Aorta (tissue), 5 donors: ENCODE results near the gene ZFHX3. TPM values are rescaled to one million over a fixed set of nuclear protein-coding genes. Genes with fewer than 3 reads are reported as not detected.

Experiments
- ATAC-seq: fragments of 200-7000 bp; cut with Tn5 transposase; one replicate; pipeline ENCODE4 v1.9.1; 2022; ENCODE audit warnings: moderate library complexity; ENCODE audit not compliant: low FRiP score
- DNase-seq, 2 donors: peaks; one replicate each; pipeline ENCODE4 v3.0.0-alpha.2; 2020
- H3K27ac ChIP-seq, 2 donors: one replicate each; pipeline ENCODE4 v1.5.1; 2013; ENCODE audit warnings: low read length in 2 of 2, mild to moderate bottlenecking in 2 of 2, moderate library complexity in 2 of 2, control low read depth in 1 of 2, inconsistent platforms in 1 of 2, low read depth in 1 of 2
- H3K27me3 ChIP-seq, 2 donors: one replicate each; pipeline ENCODE4 v1.6.1; 2013; ENCODE audit warnings: control low read depth in 1 of 2, low read length in 1 of 2, mild to moderate bottlenecking in 1 of 2, moderate library complexity in 1 of 2; ENCODE audit not compliant: insufficient read depth in 2 of 2, control insufficient read depth in 1 of 2
- H3K36me3 ChIP-seq, 2 donors: one replicate each; pipeline ENCODE4 v1.6.1; 2013; ENCODE audit warnings: control low read depth in 1 of 2, low read length in 1 of 2, mild to moderate bottlenecking in 1 of 2; ENCODE audit not compliant: insufficient read depth in 2 of 2, control insufficient read depth in 1 of 2
- H3K4me1 ChIP-seq, 2 donors: one replicate each; pipeline ENCODE4 v1.6.1; 2013; ENCODE audit warnings: low read length in 2 of 2, control low read depth in 1 of 2, mild to moderate bottlenecking in 1 of 2, moderate library complexity in 1 of 2; ENCODE audit not compliant: insufficient read depth in 2 of 2, control insufficient read depth in 1 of 2
- H3K4me3 ChIP-seq, 2 donors: one replicate each; pipeline ENCODE4 v1.5.1; 2013; ENCODE audit warnings: low read length in 2 of 2, control low read depth in 1 of 2, mild to moderate bottlenecking in 1 of 2
- H3K9me3 ChIP-seq: one replicate; pipeline ENCODE4 v1.6.1; 2013; ENCODE audit warnings: mild to moderate bottlenecking, low read length; ENCODE audit not compliant: control insufficient read depth
- WGBS, 2 donors: extraction: QIAGEN DNeasy Blood & Tissue Kit; methylation state at CpG; one replicate each; pipeline ENCODE4 v1.1.7; 2013; 5-methylcytosine and 5-hydroxymethylcytosine counted together
- intact Hi-C, 2 donors: fragments of 100-400 bp; cut with DNase I; formaldehyde crosslinking; loops; one replicate each; pipeline versions ENCODE4 v1.14.2 to v1.15.0; 2022
- polyA plus RNA-seq, 2 donors: library from polyadenylated mRNA; stranded (reverse); fragments of 200-250 nt; gene quantifications; one replicate each; pipeline ENCODE4 v1.2.3, GENCODE V29; 2013
- total RNA-seq, 2 donors: library from RNA; stranded (reverse); fragmentation: NEBNext Ultra II Directional; extraction: Animal tissue kit (Norgen Biotek cat#: 25700); gene quantifications; one replicate each; pipeline ENCODE4 v1.2.1, GENCODE V29; 2021
- donor health status: healthy with polysubstance abuse.
- donor health status: Bipolar disorder and iron deficiency.
- donor health status: DM: no; HTN: no; CAD: no.
- donor health status: DM: no; HTN: no; CAD: no.
- donor health status: DM: yes; HTN: yes; CAD: no.

Gene ZFHX3
- total and polyA plus RNA-seq, 4 donors = 4.3 to 96.9 (median 37.7) TPM

DNA sequence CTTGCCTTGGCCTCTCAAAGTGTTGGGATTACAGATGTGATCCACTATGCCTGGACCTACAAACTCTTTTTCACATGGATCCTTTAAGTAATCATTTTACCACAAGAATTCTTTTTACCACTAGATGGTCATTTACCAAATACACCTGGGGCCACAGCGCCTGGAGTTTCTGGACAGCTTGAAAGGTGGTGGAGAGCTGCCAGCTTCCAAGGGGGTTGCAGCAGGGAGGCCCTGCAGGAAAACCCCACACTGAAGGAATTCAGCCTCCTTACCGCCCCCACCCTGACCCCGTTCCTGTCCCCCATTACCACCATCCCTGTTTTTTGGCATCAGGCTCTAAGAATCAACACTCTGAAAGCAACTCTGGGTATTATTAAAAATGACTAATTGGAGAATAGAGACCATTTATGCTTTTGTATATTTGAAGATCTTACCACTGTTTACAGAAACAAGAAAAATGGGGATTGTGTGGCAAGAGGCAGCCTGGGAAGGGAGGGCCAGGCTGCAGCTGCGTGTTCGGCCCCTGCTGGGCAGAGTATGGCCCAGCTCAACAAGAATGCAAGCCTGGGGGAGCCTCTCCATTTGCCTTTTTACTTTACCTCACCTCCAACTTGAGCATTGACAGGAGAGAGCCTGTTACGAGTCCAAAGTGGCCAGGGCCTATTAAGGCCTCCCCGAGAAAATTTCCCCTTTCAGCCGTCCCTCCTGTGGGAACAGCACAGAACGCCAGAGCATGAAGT is 209.9 kb downstream of the ZFHX3 start:
- no peaks in the 10 kb centered on the region for H3K36me3 ChIP-seq
- ATAC-seq (no peak), DNase-seq (no peak)
- intact Hi-C loops = loop anchor here in 1 of 2 donors (10.0 kb wide), 2 partner anchors 343 to 357 kb away; no protein-coding TSS in a partner anchor
- H3K27me3 ChIP-seq = no peaks in the 10 kb centered on the region
- H3K9me3 ChIP-seq = no peaks in the 10 kb centered on the region
- 87 to 90% methylated on average over 9 of the region's 9 CpGs for WGBS, 2 donors
- H3K4me3 ChIP-seq = no peak overlapping the region
- peaks cover 3 to 5% of the 10 kb centered on the region in 2 donors for H3K4me1 ChIP-seq
- H3K27ac ChIP-seq = no peak overlapping the region

DNA sequence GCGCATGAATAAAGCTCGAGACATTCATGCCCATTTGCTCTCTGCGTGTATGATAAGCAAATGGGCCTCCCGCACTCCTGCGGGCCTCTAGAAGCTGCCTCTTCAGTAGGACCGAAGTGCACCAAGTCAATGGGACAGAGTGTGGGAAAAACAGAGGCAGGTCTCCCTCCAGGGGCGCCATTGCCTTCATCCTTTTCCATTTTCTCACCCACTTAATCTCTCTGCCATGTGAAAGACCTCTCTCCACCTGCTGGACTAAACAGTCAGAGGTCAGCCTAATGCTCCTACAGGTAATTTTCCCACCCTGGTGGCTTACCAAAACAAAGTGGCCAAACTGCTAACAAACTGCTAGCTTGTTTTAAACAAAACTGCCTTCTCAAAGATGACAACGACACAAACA is 210.9 kb downstream of the ZFHX3 start:
- ATAC-seq = no peak
- Histone ChIP-seq H3K27ac (no peak overlapping the region), H3K27me3 (no peaks in the 10 kb centered on the region), H3K4me1 (peaks cover 3 to 5% of the 10 kb centered on the region in 2 donors), H3K9me3 (no peaks in the 10 kb centered on the region), H3K4me3 (no peak overlapping the region), H3K36me3 (no peaks in the 10 kb centered on the region)
- intact Hi-C loops = loop anchor here in 1 of 2 donors (10.0 kb wide), 2 partner anchors 342 to 358 kb away; no protein-coding TSS in a partner anchor
- WGBS, 2 donors = 96 to 97% methylated on average over 8 of the region's 8 CpGs
- DNase-seq = no peak

DNA sequence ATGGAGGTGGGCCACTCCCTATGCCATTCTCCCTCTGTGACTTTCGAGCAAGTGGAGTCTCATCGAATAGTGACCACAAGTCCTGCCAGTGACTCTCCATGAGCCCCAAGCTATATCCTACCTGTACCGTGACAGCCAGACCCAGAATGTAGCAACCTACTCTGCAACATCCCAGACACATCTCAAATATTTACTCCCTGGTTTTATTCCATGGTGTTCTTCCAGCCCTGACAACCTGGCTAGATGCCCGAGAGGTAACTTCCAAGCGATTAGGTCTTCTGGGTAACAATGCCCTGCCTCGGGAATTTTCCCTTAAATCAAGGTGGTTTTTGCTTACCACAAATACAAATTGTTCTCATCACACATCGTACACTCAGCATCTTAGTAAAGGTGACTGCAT is 211.7 kb downstream of the ZFHX3 start:
- no peak for DNase-seq
- Histone ChIP-seq H3K36me3 (no peaks in the 10 kb centered on the region), H3K27ac (no peak overlapping the region), H3K4me1 (peaks cover 0 to 3% of the 10 kb centered on the region in 2 donors), H3K4me3 (no peak overlapping the region), H3K27me3 (no peaks in the 10 kb centered on the region), H3K9me3 (no peaks in the 10 kb centered on the region)
- ATAC-seq = no peak
- WGBS, 2 donors = 86 to 87% methylated on average over 7 of the region's 7 CpGs
- intact Hi-C loops = loop anchor here in 1 of 2 donors (10.0 kb wide), 2 partner anchors 341 to 359 kb away; no protein-coding TSS in a partner anchor

DNA sequence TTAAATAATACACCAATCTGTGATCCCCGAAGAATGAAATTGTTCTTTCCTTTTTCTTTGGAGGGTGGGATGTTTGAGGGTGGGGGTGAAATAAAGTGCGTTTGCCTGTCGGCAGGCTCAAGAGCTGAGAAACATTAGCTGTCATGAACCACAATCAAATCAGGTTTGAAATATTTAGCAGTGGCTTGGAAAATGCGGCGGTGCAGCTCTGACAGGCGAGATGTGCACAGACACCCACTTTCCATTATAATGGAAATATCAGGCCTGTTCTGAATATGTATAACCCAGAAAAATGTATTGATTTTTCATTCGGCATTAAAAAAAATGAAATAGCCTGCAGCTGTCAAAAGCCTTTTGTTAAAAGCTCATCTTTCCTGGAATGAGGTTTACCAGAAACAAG is 212.8 kb downstream of the ZFHX3 start:
- WGBS, 2 donors = 91 to 93% methylated on average over 7 of the region's 7 CpGs
- H3K27ac ChIP-seq = no peak overlapping the region

DNA sequence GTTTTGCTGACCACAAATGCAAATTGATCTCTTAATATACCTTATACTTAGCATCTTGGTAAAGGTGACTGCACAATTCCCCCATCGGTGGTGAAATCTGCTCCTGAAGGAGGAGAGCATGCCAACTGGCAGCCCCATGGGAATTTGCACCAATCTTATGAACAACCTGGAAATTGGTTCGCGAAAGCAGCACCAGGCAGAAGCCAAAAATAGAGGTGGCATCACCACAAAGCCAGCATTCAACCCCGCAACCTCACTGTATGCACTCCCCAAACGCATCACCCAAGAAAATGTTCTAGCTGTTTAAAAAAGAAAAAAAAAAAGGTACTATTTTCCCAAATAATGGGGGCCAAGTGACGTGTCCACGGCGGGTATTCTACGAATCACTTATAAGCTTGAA is 213.4 kb downstream of the ZFHX3 start:
- peaks cover 0 to 3% of the 10 kb centered on the region in 2 donors for H3K4me1 ChIP-seq
- 69 to 70% methylated on average over 9 of the region's 9 CpGs for WGBS, 2 donors
- H3K36me3 ChIP-seq = no peaks in the 10 kb centered on the region
- intact Hi-C loops = loop anchor here (5.0 to 10.0 kb wide), 5 partner anchors 113 to 363 kb away; partner anchors contain the start of gene ZFHX3 (in 1 of the 2)
- H3K9me3 ChIP-seq = no peaks in the 10 kb centered on the region
- H3K27me3 ChIP-seq = no peaks in the 10 kb centered on the region
- no peak overlapping the region for H3K4me3 ChIP-seq
- ATAC-seq = no peak
- H3K27ac ChIP-seq = no peak overlapping the region
- DNase-seq = no peak

More for the DNA sequence above, 212.8 kb downstream of the ZFHX3 start:
- Histone ChIP-seq H3K4me1 (peaks cover 0 to 3% of the 10 kb centered on the region in 2 donors), H3K36me3 (no peaks in the 10 kb centered on the region), H3K4me3 (no peak overlapping the region), H3K9me3 (no peaks in the 10 kb centered on the region), H3K27me3 (no peaks in the 10 kb centered on the region)
- DNase-seq (no peak), ATAC-seq (no peak)
- intact Hi-C loops = loop anchor here in 1 of 2 donors (10.0 kb wide), 2 partner anchors 340 to 360 kb away; no protein-coding TSS in a partner anchor

DNA sequence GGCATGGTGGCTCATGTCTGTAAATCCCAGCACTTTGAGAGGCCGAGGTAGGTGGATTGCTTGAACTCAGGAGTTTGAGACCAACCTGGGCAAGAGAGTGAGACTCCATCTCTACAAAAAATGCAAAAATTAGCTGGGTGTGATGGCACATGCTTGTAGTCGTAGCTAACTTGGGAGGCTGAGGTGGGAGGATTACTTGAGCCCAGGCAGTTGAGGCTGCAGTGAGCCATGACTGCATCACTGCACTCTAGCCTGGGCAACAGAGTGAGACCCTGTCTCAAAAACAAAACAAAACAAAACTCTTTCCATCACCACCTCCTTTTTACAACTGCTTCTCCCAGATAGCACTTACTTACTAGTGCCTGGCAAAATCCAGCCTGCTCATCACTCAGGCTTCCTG is 214.0 kb downstream of the ZFHX3 start:
- WGBS, 2 donors = 82 to 93% methylated on average over 2 of the region's 2 CpGs
- Histone ChIP-seq H3K9me3 (no peaks in the 10 kb centered on the region), H3K4me1 (peaks cover 0 to 3% of the 10 kb centered on the region in 2 donors), H3K36me3 (no peaks in the 10 kb centered on the region), H3K4me3 (no peak overlapping the region), H3K27me3 (no peaks in the 10 kb centered on the region), H3K27ac (no peak overlapping the region)
- ATAC-seq = no peak
- intact Hi-C loops = loop anchor here (5.0 to 10.0 kb wide), 5 partner anchors 113 to 363 kb away; partner anchors contain the start of gene ZFHX3 (in 1 of the 2)
- no peak for DNase-seq

DNA sequence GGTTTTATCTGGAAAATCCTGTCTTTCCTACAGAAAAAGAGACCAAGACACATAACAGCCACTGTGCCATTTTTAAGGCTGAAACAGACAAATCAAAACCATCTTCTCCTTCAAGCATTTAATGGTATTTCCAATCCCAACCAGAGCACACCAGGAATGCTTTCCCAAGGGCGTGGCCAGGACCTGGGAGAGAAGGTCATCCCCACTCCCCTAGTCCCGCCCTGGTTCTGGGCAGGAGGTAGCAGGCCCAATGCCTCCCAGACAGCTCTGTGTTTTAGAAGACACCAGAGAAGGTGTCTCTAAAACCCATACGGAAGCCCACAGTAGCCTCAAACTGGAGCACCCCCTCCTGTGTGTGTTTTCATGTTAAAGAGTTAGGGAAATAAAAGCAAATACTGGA is 214.4 kb downstream of the ZFHX3 start:
- no peaks in the 10 kb centered on the region for H3K36me3 ChIP-seq
- peak overlapping the region in 1 of 2 donors; percentile 17 for H3K27ac ChIP-seq
- H3K9me3 ChIP-seq = no peaks in the 10 kb centered on the region
- DNase-seq = no peak
- H3K27me3 ChIP-seq = no peaks in the 10 kb centered on the region
- 92 to 97% methylated on average over 3 of the region's 3 CpGs for WGBS, 2 donors
- intact Hi-C loops = loop anchor here (5.0 to 10.0 kb wide), 5 partner anchors 114 to 364 kb away; partner anchors contain the start of gene ZFHX3 (in 1 of the 2)
- peaks cover 0 to 3% of the 10 kb centered on the region in 2 donors for H3K4me1 ChIP-seq
- ATAC-seq = no peak
- H3K4me3 ChIP-seq = no peak overlapping the region

DNA sequence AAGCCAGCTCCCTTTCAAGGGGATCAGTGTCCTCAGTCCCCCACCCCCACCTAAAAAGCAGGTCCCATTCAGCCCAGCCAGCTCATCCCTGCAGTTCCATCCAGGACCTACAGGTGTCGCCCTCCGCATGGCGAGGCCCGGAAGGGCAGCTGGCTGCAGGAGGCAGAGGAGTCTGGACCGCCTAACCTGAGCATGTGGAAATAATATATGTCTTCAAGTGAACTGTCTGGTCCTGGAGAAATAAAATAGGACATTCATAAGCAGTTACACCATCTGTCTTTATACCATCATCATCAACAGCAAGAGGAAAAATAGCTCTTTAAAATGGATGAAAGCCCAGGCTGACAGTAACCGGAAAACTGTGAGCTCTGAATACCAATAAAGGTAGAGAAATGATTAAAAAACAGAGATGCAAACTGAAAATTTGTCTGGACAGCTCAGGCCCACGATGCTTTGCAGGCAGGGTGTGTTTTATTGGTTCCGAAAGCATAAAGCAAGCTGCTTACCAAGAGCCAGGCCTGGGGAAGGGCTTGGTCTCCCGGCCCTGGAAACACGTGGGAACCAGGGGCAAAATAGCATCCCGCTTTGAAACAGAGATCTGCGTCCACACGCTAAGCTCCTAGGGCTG is 215.2 kb downstream of the ZFHX3 start:
- peak; percentile 82 to 95 for DNase-seq
- Histone ChIP-seq H3K4me1 (peaks cover 0 to 3% of the 10 kb centered on the region in 2 donors), H3K4me3 (no peak overlapping the region), H3K9me3 (no peaks in the 10 kb centered on the region), H3K36me3 (no peaks in the 10 kb centered on the region), H3K27me3 (no peaks in the 10 kb centered on the region), H3K27ac (peak overlapping the region in 1 of 2 donors; percentile 64)
- intact Hi-C loops = loop anchor here (5.0 to 10.0 kb wide), 5 partner anchors 115 to 365 kb away; partner anchors contain the start of gene ZFHX3 (in 1 of the 2)
- 18 to 21% methylated on average over 13 of the region's 13 CpGs for WGBS, 2 donors
- ATAC-seq = peak; percentile 95
